Astrocyte (in vitro differentiated cells and primary cell): Measurements from ENCODE around the gene CLEC16A.

Experiments used
- EZH2 ChIP-seq: IDR thresholded peaks from 2 replicates; pipeline ENCODE4 v1.6.1; 2012; ENCODE audit warnings: mild to moderate bottlenecking, low read length, inconsistent platforms; ENCODE audit not compliant: insufficient read depth
- TF ChIP-seq, protein P1 (sequence below): IDR thresholded peaks from 2 replicates; pipeline ENCODE4 v1.5.1; 2011; ENCODE audit warnings: low read depth, mild to moderate bottlenecking, inconsistent platforms, low read length, moderate library complexity; ENCODE audit not compliant: insufficient read depth

DNA sequence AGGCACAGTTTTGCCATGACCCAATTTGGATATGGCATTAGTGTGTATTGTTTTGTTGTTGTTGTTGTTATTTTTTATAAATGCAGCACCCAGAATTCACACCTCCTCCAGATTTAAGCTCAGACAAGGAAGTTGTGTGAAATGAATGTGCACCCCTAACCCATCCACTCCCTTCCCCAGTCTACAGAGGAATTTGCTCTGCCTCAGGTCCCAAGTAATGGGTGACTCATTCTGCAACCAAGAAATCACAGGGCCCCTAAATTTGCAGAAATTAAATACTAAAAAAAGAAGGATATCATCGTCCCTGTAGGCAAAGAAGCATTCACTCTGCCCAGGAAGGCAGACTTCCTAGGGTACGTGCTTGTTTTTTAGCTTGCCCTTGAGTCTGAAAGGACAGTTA is 62.3 kb downstream of the CLEC16A start:
- TF ChIP-seq, protein P1, sequence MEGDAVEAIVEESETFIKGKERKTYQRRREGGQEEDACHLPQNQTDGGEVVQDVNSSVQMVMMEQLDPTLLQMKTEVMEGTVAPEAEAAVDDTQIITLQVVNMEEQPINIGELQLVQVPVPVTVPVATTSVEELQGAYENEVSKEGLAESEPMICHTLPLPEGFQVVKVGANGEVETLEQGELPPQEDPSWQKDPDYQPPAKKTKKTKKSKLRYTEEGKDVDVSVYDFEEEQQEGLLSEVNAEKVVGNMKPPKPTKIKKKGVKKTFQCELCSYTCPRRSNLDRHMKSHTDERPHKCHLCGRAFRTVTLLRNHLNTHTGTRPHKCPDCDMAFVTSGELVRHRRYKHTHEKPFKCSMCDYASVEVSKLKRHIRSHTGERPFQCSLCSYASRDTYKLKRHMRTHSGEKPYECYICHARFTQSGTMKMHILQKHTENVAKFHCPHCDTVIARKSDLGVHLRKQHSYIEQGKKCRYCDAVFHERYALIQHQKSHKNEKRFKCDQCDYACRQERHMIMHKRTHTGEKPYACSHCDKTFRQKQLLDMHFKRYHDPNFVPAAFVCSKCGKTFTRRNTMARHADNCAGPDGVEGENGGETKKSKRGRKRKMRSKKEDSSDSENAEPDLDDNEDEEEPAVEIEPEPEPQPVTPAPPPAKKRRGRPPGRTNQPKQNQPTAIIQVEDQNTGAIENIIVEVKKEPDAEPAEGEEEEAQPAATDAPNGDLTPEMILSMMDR, result no peak
- TF ChIP-seq EZH2, result no peak
